Measurements from ENCODE around the gene C3orf80. TPM values are rescaled to one million over a fixed set of nuclear protein-coding genes. Genes with fewer than 3 reads are reported as not detected.

C3orf80 gene
- total and polyA plus RNA-seq, 10 donors = 0.07 to 2.7 (median 0.46) TPM

- Histone ChIP-seq H3K4me1 (no peaks in the 10 kb centered on the region), H3K27ac (peak overlapping the region in 1 of 8 donors; percentile 5), H3K27me3 (replicated peaks in 1 of 7) (no peaks in the 10 kb centered on the region), H3K4me3 (no peak overlapping the region), H3K9me3 (peaks cover 0 to 12% (median 3%) of the 10 kb centered on the region in 8 donors), H3K36me3 (no peaks in the 10 kb centered on the region)
- intact Hi-C loops (cut with DNase I; ENCODE audit: low total_unique reads) = no loop called here
- no peak for DNase-seq
- WGBS, 5 donors = 55 to 72% (median 63%) methylated on average over 4 of the region's 4 CpGs
- TF ChIP-seq CTCF (IDR thresholded peaks at IDR 0.05 in 8 of 11, conservative IDR thresholded peaks at IDR 0.05 in 3 of 11) (no peak), POLR2A (IDR thresholded peaks at IDR 0.05) (no peak), POLR2AphosphoS5 (IDR thresholded peaks at IDR 0.05) (no peak)
Measured at GRCh38 chr3:160205606-160206005, 19.6 kb upstream of the C3orf80 start.

- no peaks in the 10 kb centered on the region for H3K4me1 ChIP-seq
- no peak overlapping the region for H3K4me3 ChIP-seq
- TF ChIP-seq POLR2A (IDR thresholded peaks at IDR 0.05) = no peak
- no peak for TF ChIP-seq CTCF (IDR thresholded peaks at IDR 0.05 in 8 of 11, conservative IDR thresholded peaks at IDR 0.05 in 3 of 11)
- no peak for TF ChIP-seq POLR2AphosphoS5 (IDR thresholded peaks at IDR 0.05)
- intact Hi-C loops (cut with DNase I; ENCODE audit: low total_unique reads) = no loop called here
- H3K9me3 ChIP-seq = no peaks in the 10 kb centered on the region
- 75 to 100% (median 89%) methylated on average over 1 of the region's 1 CpG for WGBS, 5 donors
- H3K27me3 ChIP-seq (replicated peaks in 1 of 7) = peaks cover 0 to 3% (median 0%) of the 10 kb centered on the region in 7 donors
- H3K27ac ChIP-seq = no peak overlapping the region
- no peaks in the 10 kb centered on the region for H3K36me3 ChIP-seq
- no peak for DNase-seq
Measured at GRCh38 chr3:160210341-160210740, 14.9 kb upstream of the C3orf80 start.

- no peaks in the 10 kb centered on the region for H3K36me3 ChIP-seq
- H3K9me3 ChIP-seq = no peaks in the 10 kb centered on the region
- H3K4me3 ChIP-seq = no peak overlapping the region
- 57 to 88% (median 72%) methylated on average over 1 of the region's 1 CpG for WGBS, 5 donors
- DNase-seq = no peak
- peaks cover 0 to 6% (median 0%) of the 10 kb centered on the region in 7 donors for H3K27me3 ChIP-seq (replicated peaks in 1 of 7)
- TF ChIP-seq CTCF (IDR thresholded peaks at IDR 0.05 in 8 of 11, conservative IDR thresholded peaks at IDR 0.05 in 3 of 11) (peak in 1 of 11 experiments; percentile 10), POLR2AphosphoS5 (IDR thresholded peaks at IDR 0.05) (no peak)
- no peak overlapping the region for H3K27ac ChIP-seq
- intact Hi-C loops (cut with DNase I; ENCODE audit: low total_unique reads) = no loop called here
- no peaks in the 10 kb centered on the region for H3K4me1 ChIP-seq
Measured at GRCh38 chr3:160210799-160211221, 14.4 kb upstream of the C3orf80 start.

- 89 to 97% (median 96%) methylated on average over 1 of the region's 1 CpG for WGBS, 5 donors
- TF ChIP-seq POLR2A (IDR thresholded peaks at IDR 0.05) (no peak), CTCF (IDR thresholded peaks at IDR 0.05 in 8 of 11, conservative IDR thresholded peaks at IDR 0.05 in 3 of 11) (no peak), POLR2AphosphoS5 (IDR thresholded peaks at IDR 0.05) (no peak)
- H3K27me3 ChIP-seq (replicated peaks in 1 of 7) = peaks cover 0 to 11% (median 0%) of the 10 kb centered on the region in 7 donors
- H3K4me3 ChIP-seq = no peak overlapping the region
- H3K4me1 ChIP-seq = no peaks in the 10 kb centered on the region
- no peak overlapping the region for H3K27ac ChIP-seq
- no peaks in the 10 kb centered on the region for H3K9me3 ChIP-seq
- no peaks in the 10 kb centered on the region for H3K36me3 ChIP-seq
- intact Hi-C loops (cut with DNase I; ENCODE audit: low total_unique reads) = no loop called here
- no peak for DNase-seq
Measured at GRCh38 chr3:160213191-160213590, 12.0 kb upstream of the C3orf80 start.

Data from spleen (tissue), 11 donors.